GM21367 (cell line): Measurements from ENCODE around the gene MBD4.
A peak's percentile ranks its signal among the peaks of the same experiment; 100 is the strongest.
"Not testable (repeated sequence)": the region's sequence is repeated elsewhere in the genome, so short reads cannot be mapped to it uniquely, and the experiment has no call there.

ENCODE experiments used
- ATAC-seq: cut with Tn5 transposase; IDR thresholded peaks from one replicate; pipeline ENCODE4 v1.9.1; 2021; ENCODE audit not compliant: unreplicated experiment

MBD4 gene

DNA sequence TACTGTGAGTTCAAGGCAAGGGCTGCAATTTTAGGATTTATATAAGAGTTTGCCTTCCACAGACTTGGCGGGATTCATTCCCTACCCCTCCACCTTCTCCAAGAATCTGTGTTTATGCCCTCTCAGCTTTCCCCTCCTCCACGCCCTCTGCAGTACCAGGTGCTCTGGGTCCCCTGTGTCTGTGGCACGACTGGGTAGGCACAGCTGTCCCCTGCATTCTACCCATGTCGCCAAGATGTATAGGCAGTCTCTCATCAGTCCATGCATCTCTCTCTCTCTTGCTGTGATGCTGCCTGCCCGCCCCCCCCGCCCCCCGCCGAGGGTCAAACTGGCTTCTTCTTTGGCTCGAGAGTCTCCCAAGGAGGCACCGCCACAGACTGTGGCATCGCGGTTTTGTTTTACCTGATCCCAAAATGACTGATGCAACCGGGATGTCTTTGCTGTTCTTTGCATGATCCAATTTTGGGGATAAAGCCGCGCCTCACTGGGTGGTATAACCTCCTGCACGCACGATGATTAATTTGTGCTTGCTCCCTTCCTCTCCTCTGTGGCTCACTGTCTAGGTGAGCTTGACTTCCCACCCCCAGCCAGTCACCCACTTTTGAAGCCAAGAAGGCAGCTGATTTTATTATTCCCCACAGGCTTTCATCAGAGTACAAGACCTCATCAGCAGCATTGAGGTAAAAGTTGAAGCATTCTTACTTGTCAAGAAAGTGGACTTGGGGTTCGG, 55.0 kb downstream of the MBD4 start:
- ATAC-seq, result no peak

DNA sequence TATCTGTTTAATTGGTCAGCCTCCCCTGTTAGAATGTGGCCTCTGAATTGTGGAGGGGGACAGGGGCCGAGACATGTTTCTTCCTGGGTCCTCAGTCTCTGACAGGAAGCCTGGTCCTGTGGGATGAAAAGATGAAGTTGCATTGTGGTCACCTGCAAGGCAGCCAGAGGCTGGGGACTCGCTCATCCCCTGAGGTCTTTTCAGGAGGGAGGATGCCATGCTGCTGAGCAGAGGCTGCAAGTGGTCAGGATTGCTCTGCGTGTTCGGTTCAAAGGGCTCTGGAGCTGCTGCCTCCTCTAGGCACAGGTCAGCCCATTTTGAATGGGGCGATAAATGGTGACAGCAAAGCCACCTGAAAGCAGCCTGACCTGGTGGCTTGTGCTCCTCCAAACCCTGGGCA, 55.6 kb downstream of the MBD4 start:
- not testable (repeated sequence) for ATAC-seq

GRCh38 chr3:129383292-129383860, 56.4 kb downstream of the MBD4 start:
- peak; percentile 71 for ATAC-seq

DNA sequence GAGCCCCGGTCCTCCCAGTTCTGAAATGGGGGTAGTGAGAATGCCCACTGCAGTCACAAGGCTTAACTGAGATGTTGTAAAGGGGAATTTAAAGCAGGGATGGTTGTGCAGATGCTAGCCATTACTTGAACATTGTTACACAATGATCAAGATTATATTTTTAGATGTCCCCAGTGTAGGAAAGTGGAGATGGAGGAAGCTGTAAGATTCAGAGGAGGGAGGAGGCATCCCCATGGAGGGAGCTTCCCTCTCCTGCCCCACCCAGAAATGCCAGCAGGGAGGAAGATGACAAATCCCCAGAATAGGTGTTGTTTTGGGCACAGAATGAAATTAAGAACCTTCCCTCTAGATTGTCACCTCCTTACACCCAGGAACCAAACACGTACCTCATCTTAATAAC, 57.4 kb downstream of the MBD4 start:
- ATAC-seq, result no peak
